Measurements from ENCODE around the gene BARD1.
A peak's percentile ranks its signal among the peaks of the same experiment; 100 is the strongest.
"Not testable (repeated sequence)": the region's sequence is repeated elsewhere in the genome, so short reads cannot be mapped to it uniquely, and the experiment has no call there.

Gene BARD1

DNA sequence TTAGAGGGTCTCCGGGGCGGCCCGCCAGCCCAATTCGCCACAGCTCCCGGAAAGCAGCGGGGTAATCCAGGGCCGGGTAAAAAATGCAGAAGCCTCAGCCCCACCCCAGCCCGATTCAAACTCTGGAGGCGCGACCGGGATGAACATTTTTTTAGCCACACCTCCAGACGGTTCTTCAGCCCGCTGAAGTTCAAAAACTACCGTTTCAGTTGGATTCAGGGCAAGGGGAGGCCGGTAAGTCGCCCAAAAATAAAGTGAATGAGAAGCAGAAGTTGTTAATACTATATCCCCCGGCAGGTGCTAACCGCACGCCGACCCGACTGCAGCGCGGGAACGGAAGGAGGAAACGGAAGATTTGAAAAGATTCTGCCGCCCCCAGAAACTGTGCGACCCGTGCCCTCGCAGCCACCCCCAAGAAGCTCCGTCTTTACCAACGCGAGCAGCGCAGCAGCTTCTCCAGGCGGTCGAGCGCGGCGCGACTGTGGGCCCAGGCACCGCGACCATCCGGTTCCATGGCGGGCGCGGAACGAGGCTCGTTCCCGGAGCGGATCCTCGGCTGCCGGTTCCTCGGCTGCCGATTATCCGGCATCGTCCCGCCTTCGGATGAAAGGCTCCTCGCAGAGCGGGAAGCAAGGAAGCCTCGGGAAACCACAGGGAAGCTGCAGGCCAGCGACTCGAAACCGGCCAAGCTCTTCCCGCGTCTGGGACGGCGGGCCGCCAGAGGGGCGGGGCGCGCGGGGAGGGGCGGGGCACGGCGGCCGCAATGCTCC, at the start of gene BARD1:
TSS of gene BARD1 (minus strand) at position 703 of the 770 bp plus-strand sequence. CDS start at position 589, 114 bp downstream.
- DNase-seq: peak; percentile 52 to 53

DNA sequence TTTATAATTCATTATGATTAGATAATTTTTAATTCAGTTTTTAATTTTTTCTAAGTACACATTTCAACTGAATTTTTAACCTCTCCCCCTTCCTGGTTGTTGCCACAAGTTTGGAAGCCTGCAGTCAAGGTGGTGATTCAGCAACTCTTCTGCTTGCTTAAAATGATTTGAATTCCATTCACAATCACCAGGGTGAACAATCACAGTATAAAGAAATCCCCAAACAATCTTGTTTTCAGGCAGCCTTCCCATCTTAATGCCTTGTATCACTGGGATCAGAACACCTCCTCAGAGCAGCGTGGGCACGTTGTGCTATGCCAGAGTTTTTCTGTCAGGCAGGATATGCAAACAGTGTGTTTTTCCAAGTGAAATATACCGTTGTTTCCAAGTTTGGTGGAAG, 46.7 kb upstream of the BARD1 start:
- DNase-seq: no peak

DNA sequence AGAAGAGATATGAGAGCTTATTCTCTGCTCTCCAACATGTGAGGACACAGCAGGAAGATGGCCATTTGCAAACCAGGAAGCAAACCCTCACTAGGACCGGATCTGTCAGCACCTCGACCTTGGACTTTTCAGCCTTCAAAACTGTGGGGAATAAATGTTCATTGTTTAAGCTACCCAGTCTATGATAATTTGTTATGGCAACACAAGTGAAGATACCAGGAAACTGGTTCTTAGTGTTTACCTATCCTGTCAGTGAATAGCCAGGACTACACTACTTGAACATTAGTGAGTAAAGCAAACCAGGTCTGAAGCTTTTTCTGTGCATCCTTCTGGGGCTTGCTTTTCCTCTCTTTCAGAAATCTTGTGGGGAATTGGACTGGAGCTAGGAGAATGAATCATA, 44.4 kb upstream of the BARD1 start:
- DNase-seq: no peak

DNA sequence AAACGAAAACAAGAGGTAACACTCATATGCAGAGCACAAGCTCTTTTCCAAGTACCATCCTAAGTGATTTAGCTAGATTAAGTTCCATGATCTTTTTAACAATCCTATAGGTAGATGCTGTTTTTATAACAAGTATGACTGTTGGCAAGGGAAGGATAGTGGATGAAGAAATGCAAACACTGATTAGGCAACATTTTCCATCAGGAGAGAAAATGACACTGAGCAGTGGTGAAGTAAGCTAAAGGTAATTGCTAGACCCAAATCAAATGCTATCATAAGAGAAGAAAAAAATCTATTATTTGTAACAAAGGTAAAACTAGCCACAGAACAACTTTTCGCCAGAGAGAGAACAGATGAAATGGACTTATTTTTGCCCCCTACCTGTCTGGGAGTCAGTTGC, 34.3 kb upstream of the BARD1 start:
- no peak for DNase-seq

DNA sequence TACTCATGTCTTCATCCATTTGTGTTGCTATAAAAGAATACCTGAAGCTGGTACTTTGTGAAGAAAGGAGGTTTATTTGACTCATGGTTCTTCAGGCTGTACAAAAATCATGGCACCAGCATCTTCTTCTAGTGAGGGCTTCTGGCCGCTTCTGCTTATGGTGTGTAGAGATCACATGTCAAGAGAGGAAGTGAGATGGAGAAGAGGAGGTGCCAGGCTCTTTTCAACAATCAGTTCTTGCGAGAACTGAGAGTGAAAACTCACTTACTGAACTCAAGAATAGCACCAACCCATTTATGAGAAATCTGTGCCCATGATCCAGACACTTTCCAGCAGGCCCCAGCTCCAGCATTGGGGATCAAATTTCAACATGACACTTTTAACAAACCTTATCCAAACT, 30.0 kb upstream of the BARD1 start:
- no peak for DNase-seq

DNA sequence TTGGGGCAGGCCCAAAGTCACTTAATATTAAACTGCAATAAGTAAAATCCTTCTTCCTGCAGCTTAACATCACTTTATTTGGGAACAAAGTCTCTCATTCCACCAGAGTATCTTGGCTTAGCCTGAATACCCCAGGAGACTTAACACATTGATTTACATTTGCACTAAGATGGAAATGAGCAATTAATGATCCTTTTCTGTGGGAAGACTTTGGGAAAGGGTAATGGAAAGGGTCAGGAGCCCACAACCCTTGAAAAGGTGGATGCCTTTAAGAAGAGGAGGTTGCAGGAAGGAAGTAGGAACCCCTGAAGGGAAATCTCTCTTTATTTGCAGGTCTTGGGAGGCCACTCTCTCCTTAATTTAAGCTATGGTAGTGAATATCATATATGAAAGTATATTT, 28.0 kb upstream of the BARD1 start:
- no peak for DNase-seq

DNA sequence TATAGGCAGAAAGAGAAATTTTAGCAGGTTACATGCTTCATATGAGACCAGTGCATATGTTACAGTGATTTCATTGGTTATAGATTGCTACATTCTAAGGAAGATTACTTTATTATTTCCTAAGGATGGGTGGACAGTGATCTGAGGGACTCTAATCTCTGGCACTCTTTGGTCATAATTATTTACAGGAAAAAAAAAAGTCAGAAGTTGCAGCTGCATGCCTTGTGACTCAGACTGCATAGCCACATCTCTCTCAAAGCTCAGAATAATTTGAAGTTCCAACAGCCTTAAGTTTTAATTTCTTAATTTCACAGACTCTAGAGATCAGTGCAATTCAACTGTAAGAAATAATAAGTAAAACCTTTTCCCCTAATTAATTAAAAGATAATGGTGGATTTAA, 27.1 kb upstream of the BARD1 start:
- no peak for DNase-seq

DNA sequence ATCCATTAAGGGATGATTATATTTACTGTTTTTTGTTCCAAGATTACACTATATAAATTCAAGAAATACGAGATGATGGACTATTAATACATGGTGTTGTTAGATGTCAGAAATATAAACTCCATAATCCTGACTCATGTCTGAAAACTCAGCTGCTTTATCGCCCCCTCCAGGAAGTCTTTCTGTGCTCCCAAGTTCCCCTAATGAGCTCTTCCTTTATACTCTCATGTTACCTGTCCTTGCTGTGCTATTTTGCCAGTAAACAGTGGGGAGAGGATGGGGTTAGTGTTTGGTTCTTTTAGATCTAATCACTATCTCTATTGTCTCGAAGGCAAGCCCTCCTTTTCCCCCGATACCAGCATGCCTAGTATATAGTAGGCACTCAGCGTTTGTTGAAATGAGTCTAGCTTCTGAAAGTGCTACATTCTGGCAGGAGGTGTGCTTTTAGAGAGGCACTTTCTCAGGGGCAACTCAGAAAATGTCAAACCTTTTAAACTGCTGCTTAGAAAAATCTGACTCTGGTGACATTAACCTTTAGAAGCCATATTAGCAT, 21.4 kb upstream of the BARD1 start:
- no peak for DNase-seq

DNA sequence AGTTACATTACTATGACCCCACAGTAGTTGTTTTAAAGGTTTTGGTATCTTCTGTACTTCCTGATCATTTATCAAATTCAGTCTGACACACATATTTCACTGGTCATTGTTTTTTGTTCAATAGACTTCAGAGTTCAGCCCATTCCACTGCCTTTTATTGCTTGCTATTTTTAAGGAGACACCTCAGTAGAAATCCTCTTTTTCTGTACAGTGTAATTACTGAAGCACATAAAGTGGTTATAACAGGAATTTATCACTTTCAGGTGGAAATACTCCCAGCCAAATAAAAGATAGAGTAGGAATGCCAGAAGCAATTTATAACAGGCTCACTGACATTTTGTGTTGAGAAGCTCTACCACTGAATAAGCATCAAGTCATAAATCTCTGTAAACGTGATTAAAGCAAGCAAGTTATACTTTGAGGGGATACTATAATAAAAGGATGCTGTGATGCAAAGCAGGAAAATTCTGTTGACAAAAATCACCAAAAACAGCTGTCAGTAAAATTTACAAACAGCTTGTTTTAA, 6.6 kb upstream of the BARD1 start:
- no peak for DNase-seq

DNA sequence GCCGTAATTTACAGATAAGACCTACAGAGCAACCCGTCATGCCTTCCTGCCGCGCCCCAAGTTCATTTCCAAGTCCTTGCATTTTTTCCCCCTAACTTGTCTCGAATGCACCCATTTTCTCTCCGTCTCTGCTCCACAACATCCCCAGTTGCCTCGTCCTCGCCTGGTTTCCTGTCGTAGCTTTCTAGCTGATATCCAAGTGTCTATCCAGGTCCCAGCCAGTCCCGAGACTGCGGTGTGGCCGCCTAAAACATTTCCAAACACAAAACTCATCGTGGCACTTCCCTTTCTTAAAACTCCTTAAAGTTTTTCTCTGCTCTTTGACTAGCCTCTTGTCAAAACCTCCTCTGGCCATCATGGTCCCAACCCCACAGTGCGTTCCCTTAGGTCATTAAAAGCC, 1.2 kb upstream of the BARD1 start:
- peak in 1 of 2 donors; percentile 2 for DNase-seq

DNA sequence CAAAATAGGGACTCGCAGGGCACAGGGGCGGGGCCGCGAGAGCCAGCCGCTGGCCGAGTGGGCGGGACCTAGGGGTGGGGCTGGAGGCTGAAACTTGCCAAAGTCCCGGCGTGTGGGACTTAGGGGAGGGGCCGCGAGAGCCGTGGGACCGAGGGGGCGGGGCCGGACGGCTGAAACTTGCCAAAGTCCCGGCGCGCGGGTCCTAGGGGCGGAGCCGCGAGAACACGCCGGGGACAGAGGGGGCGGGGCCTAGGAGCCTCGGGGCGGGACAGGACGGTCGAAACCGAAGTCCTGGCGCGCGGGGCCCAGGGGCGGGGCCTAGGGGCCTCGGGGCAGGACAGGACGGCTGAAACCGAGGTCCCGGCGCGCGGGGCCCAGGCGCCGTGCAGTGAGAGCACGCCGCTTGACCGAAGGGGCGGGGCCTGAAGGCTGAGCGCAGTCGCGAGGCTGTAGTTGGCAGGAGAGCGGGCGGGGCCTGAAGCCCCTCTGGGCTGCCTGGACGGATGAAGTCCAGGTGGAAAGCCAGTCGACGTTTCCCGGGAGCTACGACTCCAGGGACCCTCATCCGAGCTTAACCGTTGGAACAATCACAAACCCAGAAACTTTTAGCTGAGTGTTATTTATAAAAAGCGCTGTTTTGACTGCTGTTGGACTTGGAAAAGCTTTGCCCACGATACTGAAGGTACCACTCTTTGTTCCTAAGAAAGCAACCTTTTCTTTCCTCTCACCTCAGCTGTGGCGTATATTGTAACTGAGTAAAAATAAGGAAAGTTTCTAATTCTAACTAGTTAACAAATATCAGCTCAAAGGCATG, 475 bp upstream of the BARD1 start:
- DNase-seq: peak; percentile 100

DNA sequence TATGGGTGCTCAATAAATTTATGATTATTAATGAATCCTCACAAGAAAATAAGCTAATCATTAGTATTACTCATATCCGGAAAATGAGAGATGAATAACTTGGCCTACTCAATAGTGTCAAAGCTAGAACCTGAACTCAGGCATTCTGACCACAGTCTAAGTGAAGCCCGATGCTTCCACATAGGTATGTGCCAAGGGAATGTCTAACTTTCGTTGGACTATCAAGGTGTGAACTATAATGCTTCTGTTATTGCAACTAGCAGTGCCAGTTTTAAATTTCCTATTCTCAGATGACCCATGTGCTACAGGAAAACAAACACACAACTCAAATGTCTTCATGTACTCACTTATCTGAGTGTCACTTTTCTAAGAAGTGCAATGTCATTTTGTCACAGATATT, 1.8 kb downstream of the BARD1 start:
- no peak for DNase-seq

DNA sequence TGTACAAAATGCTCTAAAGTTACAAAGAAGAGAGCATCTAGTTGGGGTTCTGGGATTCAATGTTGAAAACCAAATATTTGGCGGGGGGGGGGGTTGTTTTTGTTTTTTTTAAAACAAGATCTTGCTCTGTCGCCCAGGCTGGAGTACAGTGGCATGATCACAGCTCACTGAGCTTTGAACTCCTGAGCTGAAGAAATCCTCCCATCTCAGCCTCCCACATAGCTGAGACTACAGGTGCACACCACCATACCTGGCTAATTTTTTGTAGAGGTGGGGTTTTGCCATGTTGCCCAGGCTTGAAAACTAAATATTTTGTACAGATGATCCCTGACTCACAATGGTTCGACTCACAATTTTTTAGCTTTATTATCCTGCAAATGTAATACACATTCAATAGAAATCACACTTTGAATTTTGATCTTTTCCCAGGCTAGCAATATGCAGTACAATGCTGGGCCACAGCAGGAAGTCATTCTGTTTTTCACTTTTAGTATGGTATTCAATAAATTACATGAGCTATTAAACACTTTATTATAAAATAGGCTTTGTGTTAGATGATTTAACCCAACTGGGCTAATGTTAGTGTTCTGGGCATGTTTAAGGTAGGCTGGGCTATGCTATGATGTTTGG, 7.6 kb downstream of the BARD1 start:
- DNase-seq: no peak

DNA sequence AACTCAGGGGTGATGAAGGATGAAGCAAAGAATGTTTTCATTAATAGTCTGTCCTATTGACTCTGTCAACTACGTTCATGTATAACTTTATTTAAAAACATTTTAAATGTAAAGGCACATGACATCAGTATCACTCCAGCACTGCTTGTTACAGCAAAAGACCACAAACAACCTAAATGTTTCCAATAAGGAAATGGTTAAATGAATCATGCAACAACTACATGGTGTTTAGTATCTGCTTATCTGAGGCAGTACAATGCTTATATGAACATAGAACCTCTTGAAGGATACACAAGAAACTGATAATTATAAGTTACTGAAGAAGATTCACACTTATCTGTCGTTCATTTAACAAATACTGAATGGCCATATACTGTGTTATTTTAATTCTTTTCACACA, 8.4 kb downstream of the BARD1 start:
- DNase-seq: no peak

DNA sequence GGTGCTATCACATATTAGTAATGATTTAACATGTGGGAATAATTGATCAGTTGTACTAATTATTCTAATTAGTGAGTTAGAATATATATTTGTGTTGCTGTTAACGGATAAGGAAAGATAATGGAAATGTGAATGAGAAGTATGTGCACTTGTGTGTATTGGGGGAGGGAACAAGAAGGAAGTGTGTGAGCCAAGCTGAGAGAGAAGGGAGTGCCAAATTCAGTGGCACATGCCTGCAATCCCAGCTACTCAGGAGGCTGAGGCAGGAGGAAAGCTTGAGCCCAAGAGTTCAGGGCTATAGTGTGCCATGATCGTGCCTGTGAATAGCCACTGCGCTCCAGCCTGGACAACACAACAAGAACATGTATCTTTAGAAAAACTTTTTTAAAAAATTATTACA, 9.3 kb downstream of the BARD1 start:
- DNase-seq: no peak

DNA sequence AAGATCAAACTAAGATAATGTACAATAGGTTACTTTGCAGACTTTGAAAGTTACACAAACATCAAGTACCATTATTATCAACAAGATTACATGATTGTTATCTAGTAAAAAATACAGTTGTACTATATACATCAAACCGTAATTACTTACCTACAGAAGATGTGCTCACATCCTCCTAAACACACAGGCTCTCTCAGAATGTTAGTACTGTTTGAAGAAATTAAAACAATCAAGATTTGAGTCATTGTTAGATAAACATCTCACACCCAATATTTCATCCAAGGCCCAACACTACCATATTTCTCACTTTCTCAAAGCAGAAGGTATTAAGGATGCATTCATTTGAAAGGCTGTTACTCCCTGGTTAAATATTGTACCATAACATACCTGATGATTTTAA, 12.6 kb downstream of the BARD1 start:
- no peak for DNase-seq

DNA sequence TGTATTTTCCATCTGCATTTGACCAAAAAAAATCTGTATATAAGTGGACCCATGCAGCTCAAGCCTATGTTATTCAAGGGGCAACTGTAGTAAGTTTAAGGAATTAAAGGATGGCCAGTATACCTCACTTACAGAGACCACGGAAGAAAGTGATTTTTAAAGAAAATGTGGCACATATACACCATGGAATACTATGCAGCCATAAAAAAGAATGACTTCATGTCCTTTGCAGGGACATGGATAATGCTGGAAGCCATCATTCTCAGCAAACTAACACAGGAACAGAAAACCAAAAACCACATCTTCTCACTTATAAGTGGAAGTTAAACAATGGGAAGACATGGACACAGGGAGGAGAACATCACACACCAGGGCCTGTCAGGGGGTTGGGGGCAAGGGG, 26.3 kb downstream of the BARD1 start:
- DNase-seq: not testable (repeated sequence)

DNA sequence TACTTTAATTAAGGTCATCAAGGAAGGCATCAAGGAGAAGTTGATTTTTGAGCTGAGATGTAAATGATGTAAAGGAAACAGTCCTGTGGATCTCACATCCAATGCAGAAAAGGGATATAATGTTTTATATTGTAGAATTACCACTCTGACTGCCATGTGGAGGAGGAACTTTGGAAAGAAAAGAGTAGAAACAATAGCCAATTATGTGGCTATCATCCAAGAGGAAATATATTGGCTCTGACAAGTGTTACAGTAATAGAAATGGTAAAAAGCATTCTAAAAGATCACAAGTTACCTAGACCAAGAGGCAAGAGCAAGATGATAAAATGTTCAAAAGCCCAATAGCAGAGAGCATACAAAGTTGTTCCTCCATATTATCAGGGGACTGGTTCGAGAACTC, 26.8 kb downstream of the BARD1 start:
- DNase-seq: no peak

DNA sequence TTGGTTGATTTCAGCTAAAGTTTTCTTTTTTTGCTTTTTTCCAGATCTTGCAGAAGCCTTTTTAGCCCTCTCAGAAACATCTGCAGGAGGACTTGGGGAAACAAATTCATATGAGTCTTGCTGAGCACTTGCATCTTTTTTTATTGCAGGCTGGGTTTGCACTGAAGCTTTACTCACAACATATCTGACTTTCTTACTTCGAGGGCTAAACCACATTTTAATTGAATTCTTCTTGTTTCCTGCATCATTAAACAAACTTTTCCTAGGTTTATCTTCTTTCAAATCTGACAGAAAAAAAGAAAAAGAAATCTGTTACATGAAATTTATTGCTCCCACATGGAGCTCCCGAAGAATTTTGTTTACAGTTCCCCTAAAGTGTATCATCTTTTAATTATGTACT, 28.3 kb downstream of the BARD1 start:
- DNase-seq: no peak

DNA sequence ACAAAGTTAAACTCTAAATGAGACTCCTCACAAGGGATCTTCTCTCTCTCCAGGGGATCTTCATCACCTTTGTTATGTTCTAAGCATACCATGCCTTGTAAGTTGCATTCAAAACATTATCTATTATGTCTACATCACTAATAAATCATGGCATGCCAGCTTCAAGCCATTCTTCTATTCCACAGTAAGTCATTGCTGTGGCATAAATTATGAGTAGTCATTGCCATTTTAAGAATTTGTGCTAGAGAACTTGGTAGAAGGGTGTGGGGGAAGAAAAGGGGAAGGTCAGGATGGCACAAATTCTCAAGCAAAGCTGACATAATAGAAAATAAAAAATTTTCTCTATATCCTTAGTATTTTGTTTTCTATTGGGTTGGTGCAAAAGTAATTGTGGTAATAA, 33.5 kb downstream of the BARD1 start:
- no peak for DNase-seq

DNA sequence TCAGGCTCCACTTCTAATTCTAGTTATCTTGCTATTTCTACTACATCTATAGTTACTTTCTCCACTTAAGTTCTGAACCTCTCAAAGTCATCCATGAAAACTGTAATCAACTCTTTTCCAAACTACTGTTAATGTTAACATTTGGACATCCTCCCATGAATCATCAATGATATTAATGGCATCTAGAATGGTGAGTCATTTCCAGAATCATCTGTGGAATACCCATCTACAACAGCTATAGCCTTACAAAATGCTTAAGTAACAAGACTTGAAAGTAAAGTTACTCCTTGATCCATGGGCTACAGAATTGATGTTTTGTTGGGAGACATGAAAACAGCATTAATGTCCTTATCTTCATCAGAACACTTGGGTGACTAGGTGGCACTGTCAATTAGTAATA, 35.4 kb downstream of the BARD1 start:
- no peak for DNase-seq

DNA sequence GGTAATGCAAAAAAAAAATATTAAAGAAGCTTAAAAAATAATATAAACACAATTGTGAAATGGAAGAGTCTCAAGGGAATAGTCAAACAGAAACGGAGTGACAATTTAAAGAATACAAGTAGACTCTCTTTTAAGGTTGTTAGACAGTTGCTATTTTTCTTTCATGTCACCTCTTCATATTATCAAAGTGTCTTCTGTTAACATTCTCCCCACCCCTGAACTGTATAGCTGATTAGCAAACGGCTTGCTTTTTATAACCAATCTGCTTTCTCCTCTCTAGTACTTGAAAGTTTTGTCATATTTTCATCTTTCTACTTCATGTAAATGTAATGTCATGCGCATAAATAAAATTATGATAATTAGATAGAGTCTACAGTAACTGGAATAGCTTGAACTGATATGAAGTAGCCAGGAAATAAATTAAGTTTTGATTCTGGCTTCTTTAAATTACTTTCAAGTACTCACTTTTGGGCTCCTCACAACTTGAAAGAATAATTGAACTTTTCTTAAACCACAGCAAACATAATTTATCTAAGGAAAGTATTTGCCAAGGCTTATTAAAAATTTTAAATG, 37.0 kb downstream of the BARD1 start:
- DNase-seq: no peak

DNA sequence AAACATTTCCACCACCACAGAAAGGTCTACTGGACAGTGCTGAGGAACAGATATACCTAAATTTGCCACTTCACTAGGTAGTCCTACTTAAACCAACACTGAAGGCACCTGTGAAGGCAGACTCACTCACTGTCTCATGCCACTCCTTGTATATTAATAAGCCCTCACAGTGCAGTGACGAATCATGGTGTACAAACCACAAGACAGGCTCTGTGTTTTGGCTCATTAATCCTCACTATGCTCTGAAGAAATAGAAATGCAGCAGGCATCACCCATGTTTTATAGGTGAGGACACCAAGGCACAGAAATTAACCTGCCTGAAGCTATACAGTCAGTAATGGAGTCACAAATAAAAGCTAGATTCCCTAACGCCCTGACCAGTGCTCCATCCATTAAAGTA, 44.3 kb downstream of the BARD1 start:
- no peak for DNase-seq

Data from stimulated activated CD4-positive, alpha-beta T cell treated with anti-CD3 and anti-CD28 coated beads, Interleukin-2, amount 100 ng/mL, for 24 hours (primary cell).